Right lobe of liver (tissue), 6 donors: ENCODE data around the gene ERMAP. TPM values are rescaled to one million over a fixed set of nuclear protein-coding genes. Genes with fewer than 3 reads are reported as not detected.
"Not testable (repeated sequence)": the region's sequence is repeated elsewhere in the genome, so short reads cannot be mapped to it uniquely, and the experiment has no call there.

Experiments
- ATAC-seq, 4 donors: fragments of 200-7000 bp; cut with Tn5 transposase; one replicate each; pipeline ENCODE4 v1.9.1; 2020; ENCODE audit warnings: mild to moderate bottlenecking in 4 of 4, moderate library complexity in 4 of 4
- DNase-seq, 3 donors: peaks; one replicate each; pipeline ENCODE4 v3.0.0-alpha.2; 2020
- H3K27ac ChIP-seq, 3 donors: fragments of 200-600 bp; one replicate each; pipeline ENCODE4 v1.8.0; 2022
- H3K27me3 ChIP-seq, 2 donors: fragments of 200-600 bp; one replicate each; pipeline ENCODE4 v1.8.0; 2022
- H3K36me3 ChIP-seq, 4 donors: fragments of 200-600 bp; sonication (generic) in 1 of 4; one replicate each; pipeline versions ENCODE4 v1.5.1 to v1.8.0; 2017 to 2022; ENCODE audit warnings: control low read depth in 1 of 4
- H3K4me1 ChIP-seq, 4 donors: fragments of 200-600 bp; sonication (generic) in 1 of 4; one replicate each; pipeline versions ENCODE4 v1.5.1 to v1.8.0; 2017 to 2022; ENCODE audit warnings: control low read depth in 1 of 4
- H3K4me3 ChIP-seq, 3 donors: fragments of 200-600 bp; one replicate each; pipeline ENCODE4 v1.8.0; 2022
- H3K9me3 ChIP-seq, 4 donors: fragments of 200-600 bp; sonication (generic) in 1 of 4; one replicate each; pipeline versions ENCODE4 v1.5.1 to v1.8.0; 2017 to 2022; ENCODE audit warnings: control low read depth in 1 of 4
- POLR2A ChIP-seq: fragments of 450-650 bp; IDR thresholded peaks from one replicate; pipeline ENCODE4 v1.6.1; 2017; ENCODE audit warnings: antibody characterized with exemption, mild to moderate bottlenecking
- WGBS: methylation state at CpG from one replicate; pipeline ENCODE4 v1.1.6; 2018; ENCODE audit warnings: low coverage, low lambda C conversion rate; ENCODE audit not compliant: insufficient coverage; ENCODE audit errors: missing lambda C conversion rate; 5-methylcytosine and 5-hydroxymethylcytosine counted together
- intact Hi-C, 2 donors: fragments of 100-400 bp; cut with DNase I; formaldehyde crosslinking; loops; one replicate each; pipeline versions ENCODE4 v1.11.2 to v1.14.1; 2022
- total RNA-seq, 6 experiments: library from RNA; depleted of rRNA in 2 of 6; stranded (reverse); fragments of >200 nt in 2 of 6; fragmentation: NEBNext Ultra II Directional in 3 of 6; extraction: Animal tissue kit (Norgen Biotek cat#: 25700) in 3 of 6; gene quantifications; one replicate each; pipeline versions ENCODE4 v1.1.0 to v1.2.4, GENCODE V29; 2016 to 2023
- TF ChIP-seq, protein P1 (sequence below), 4 donors: fragments of 200-600 bp in 3 of 4; fragments of 450-650 bp in 1 of 4; IDR thresholded peaks; one replicate each; pipeline versions ENCODE4 v1.5.1 to v1.8.0; 2016 to 2022; ENCODE audit warnings: antibody characterized with exemption in 4 of 4, mild to moderate bottlenecking in 2 of 4
- donor health status: DM: no; HTN: yes; CAD: no.
- donor health status: DM: no; HTN: no; CAD: no.
- donor health status: DM: no; HTN: no; CAD: no.
- donor health status: DM: no; HTN: yes; CAD: no.
- donor health status: DM: no; HTN: yes; CAD: no.

ERMAP gene
- total RNA-seq, 6 experiments from 2014 or later: 6.6 to 16.2 (median 13.9) TPM

DNA sequence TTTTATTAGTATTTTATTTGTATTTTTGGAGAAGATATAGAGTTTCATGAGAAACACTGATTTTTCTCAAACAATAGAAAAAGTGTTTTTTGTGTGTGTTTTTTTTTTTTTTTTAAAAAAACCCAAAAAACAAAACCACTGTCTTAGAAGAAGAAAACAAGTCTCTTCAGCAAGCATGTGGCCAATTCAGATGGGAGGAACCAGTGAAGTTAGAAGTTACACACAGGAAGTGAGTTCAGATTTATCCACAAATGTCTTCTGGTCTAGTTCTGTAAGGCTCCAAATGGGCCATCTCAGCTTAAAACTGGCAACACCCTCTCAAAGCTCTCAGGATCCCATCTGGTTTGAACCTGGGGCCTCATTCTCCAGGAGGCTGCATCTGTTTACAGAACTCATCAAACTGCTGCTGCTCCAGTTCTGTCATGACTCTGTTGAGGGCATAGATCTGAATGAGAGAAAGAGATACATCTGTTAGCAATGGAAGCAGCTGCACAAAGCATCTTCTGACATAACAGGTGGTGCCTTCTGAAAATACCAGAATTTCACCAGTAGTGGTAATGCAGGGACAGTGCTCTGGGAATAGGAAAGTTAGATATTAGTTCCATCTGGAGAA is 9.8 kb upstream of the ERMAP start:
- no peak overlapping the region for H3K27ac ChIP-seq
- no peak overlapping the region for H3K4me3 ChIP-seq
- no peaks in the 10 kb centered on the region for H3K27me3 ChIP-seq
- intact Hi-C loops: no loop called here
- H3K36me3 ChIP-seq: no peaks in the 10 kb centered on the region
- H3K4me1 ChIP-seq: no peaks in the 10 kb centered on the region
- TF ChIP-seq, protein P1, sequence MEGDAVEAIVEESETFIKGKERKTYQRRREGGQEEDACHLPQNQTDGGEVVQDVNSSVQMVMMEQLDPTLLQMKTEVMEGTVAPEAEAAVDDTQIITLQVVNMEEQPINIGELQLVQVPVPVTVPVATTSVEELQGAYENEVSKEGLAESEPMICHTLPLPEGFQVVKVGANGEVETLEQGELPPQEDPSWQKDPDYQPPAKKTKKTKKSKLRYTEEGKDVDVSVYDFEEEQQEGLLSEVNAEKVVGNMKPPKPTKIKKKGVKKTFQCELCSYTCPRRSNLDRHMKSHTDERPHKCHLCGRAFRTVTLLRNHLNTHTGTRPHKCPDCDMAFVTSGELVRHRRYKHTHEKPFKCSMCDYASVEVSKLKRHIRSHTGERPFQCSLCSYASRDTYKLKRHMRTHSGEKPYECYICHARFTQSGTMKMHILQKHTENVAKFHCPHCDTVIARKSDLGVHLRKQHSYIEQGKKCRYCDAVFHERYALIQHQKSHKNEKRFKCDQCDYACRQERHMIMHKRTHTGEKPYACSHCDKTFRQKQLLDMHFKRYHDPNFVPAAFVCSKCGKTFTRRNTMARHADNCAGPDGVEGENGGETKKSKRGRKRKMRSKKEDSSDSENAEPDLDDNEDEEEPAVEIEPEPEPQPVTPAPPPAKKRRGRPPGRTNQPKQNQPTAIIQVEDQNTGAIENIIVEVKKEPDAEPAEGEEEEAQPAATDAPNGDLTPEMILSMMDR (IDR thresholded peaks at IDR 0.05): no peak
- TF ChIP-seq POLR2A: no peak
- ATAC-seq: no peak
- H3K9me3 ChIP-seq: no peaks in the 10 kb centered on the region
- no peak for DNase-seq

DNA sequence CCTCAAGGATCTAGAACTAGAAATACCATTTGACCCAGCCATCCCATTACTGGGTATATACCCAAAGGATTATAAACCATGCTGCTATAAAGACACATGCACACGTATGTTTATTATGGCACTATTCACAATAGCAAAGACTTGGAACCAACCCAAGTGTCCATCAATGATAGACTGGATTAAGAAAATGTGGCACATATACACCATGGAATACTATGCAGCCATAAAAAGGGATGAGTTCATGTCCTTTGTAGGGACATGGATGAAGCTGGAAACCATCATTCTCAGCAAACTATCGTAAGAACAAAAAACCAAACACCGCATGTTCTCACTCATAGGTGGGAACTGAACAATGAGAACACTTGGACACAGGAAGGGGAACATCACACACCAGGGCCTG is 2.1 kb upstream of the ERMAP start:
- ATAC-seq, intact Hi-C loops: not testable (repeated sequence)
- WGBS: 100% methylated on average over 2 of the region's 3 CpGs

DNA sequence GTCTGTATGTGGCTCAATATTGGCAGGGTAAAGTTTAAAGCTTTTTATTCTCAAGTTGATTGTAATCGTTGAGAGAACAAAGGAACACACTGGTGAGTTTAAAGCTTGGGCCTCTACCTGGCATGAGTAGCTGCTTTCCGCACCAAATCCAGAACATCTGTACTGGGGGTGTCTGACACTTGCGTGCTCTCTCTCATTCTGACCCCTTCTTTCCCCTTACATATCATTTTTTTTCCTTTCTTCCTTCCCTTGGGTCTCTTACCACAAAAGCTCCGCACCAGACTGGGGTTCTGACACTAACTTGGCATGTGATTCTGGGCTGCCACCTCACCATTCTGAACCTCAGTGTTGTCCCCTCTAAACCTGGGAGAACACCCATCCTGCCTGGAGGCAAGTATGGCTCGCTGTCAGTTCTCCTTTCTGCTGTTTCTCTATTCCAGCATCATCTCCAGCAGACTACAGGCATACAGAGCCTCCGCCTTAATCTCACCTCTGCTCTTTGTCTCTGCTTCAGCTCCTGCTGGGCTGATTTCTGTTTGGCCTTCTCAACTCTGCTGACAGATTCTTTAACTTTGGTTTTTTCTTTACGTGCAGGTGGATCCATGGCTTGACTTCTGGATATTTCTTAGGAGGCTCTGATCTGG is 859 bp upstream of the ERMAP start:
- Histone ChIP-seq H3K27me3 (no peaks in the 10 kb centered on the region), H3K4me3 (peak overlapping the region; percentile 64 to 72 (median 66)), H3K4me1 (peaks cover 0 to 37% (median 16%) of the 10 kb centered on the region in 4 donors), H3K9me3 (no peaks in the 10 kb centered on the region), H3K27ac (peak overlapping the region in 2 of 3 donors; percentile 93 to 94), H3K36me3 (no peaks in the 10 kb centered on the region)
- ATAC-seq (peak in 1 of 4 donors; percentile 1), DNase-seq (no peak)
- TF ChIP-seq, protein P1 (IDR thresholded peaks at IDR 0.05): no peak
- no peak for TF ChIP-seq POLR2A
- WGBS: 26% methylated on average over 7 of the region's 7 CpGs
- intact Hi-C loops: no loop called here

More for the DNA sequence above, 2.1 kb upstream of the ERMAP start:
- not testable (repeated sequence) for H3K27ac ChIP-seq, H3K27me3 ChIP-seq, H3K36me3 ChIP-seq, DNase-seq, H3K4me3 ChIP-seq, H3K9me3 ChIP-seq
- peaks cover 0 to 25% (median 11%) of the 10 kb centered on the region in 4 donors for H3K4me1 ChIP-seq

DNA sequence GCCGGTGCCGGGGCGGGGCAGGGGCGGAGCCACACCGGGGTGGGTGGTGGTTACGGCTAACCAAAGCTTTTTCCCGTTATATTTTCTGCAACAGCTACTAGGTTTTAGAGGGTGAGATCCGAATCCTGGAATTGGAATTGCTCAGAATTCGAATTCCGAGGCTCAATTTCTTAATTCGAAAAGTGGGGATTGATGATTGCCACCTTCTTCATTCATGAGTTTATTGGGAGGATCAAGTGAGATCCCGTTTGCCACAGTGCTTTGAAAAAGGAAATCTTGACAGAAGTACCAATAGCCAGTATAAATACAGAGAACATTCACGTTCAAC is 482 bp downstream of the ERMAP start:
- H3K9me3 ChIP-seq: no peaks in the 10 kb centered on the region
- H3K4me3 ChIP-seq: peak overlapping the region; percentile 39 to 72 (median 66)
- peaks cover 0 to 51% (median 22%) of the 10 kb centered on the region in 4 donors for H3K4me1 ChIP-seq
- TF ChIP-seq POLR2A: no peak
- TF ChIP-seq, protein P1 (IDR thresholded peaks at IDR 0.05): no peak
- H3K36me3 ChIP-seq: no peaks in the 10 kb centered on the region
- WGBS: 0% methylated on average over 13 of the region's 13 CpGs
- H3K27ac ChIP-seq: peak overlapping the region in 2 of 3 donors; percentile 93 to 94
- no peak for DNase-seq
- intact Hi-C loops: no loop called here
- ATAC-seq: no peak
- H3K27me3 ChIP-seq: no peaks in the 10 kb centered on the region

DNA sequence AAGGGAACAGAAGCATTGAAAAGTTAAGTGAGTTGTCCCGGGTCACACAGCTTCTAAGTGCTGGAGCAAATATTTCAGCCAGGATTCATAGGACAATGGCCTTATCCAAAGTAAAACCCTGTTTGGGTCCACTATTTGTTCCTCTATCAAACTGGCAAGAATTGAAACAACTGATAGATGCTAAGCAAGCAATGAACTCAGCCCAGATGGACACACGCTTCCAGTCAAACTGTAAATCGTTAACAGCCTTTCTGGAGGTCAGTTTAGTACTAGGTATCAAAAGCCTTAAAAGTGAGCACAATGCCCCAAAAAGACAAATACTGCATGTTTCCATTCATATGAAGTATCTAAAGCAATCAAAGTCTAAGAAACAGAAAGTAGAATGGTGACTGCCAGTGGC is 1.1 kb downstream of the ERMAP start:
- DNase-seq (peak in 1 of 3 donors; percentile 66), ATAC-seq (peak; percentile 50 to 68 (median 64))
- Histone ChIP-seq H3K27me3 (no peaks in the 10 kb centered on the region), H3K9me3 (no peaks in the 10 kb centered on the region), H3K4me1 (peaks cover 0 to 57% (median 25%) of the 10 kb centered on the region in 4 donors), H3K27ac (peak overlapping the region; percentile 32 to 94 (median 93)), H3K4me3 (peak overlapping the region; percentile 39 to 72 (median 66)), H3K36me3 (no peaks in the 10 kb centered on the region)
- 25% methylated on average over 3 of the region's 3 CpGs for WGBS
- no peak for TF ChIP-seq POLR2A
- TF ChIP-seq, protein P1 (IDR thresholded peaks at IDR 0.05): no peak
- intact Hi-C loops: no loop called here
